ENCODE measurements around the gene RPL27A. TPM values are rescaled to one million over a fixed set of nuclear protein-coding genes. Genes with fewer than 3 reads are reported as not detected.

Gene RPL27A
- total and polyA plus RNA-seq, 2 donors (not counting 1 experiment from before 2014, with no cell fraction given), result 1,035 to 1,114 TPM

DNA sequence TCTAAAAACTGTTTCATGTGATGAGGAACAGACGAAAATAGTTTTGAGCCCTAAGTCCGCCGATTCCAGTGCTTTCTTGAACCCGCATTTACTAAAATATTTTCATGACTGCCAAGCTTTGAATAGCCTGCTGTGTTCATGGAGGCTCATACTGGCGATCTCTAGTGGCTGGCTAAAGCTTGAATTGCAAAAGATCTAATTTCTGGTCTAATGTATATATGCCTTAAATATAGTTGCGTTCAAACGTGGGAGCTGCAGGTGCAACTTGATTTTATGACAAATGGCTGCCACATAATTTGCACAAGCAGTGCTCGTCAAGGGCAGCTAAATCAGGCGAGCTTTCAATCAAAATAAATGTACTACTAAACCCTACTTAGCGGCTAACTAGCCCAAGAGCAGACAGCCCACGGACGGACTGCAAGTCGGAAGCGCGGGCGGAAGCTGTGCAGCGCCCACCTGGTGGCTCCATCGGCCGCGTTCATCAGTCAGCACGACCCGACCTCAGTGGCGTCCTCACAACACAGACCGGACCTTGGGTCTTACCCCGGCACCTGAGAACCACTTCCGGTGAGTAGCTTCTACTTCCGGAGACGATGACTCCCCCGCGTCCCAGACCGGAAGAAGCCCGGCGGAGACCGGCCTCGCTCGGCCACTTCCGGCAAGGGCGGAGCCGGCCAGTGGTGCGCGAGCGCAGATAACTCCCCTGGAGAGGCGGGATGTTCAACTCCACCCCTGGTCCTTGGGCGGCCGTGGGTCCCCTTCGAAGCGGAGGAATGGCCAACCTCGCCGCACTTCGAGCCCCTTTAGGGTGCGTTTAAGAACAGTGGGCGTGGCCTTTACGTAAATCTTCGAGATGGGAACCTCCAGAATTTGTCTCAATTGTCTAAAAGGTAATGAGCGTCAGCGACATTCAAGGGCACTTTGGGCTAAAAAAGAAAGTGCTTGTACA lies 6.1 kb downstream of the RPL27A start:
- Histone ChIP-seq H3K27ac (ENCODE audit: insufficient read depth, low read length) (peak overlapping the region; percentile 70), H3K4me2 (ENCODE audit: extremely low read depth, insufficient read depth, low read length) (peak overlapping the region; percentile 89), H3K27me3 (ENCODE audit: control insufficient read depth, insufficient read depth, low read length) (no peaks in the 10 kb centered on the region), H4K20me1 (ENCODE audit: control insufficient read depth, extremely low read depth, insufficient read depth, low read length) (no peaks in the 10 kb centered on the region), H3K79me2 (ENCODE audit: control insufficient read depth, insufficient read depth, low read length) (peaks cover 25% of the 10 kb centered on the region), H3K4me3 (replicated peaks in 1 of 4; ENCODE audit: control extremely low read depth in 1 of 4, insufficient read depth in 1 of 4, low read depth in 3 of 4, low read length in 4 of 4) (peak overlapping the region; percentile 54 to 88 (median 68)), H2AFZ (ENCODE audit: low read length) (no peak overlapping the region), H3K9ac (ENCODE audit: insufficient read depth, low read length) (peak overlapping the region; percentile 33), H3K36me3 (ENCODE audit: control insufficient read depth, insufficient read depth, low read length) (peaks cover 30% of the 10 kb centered on the region), H3K9me3 (ENCODE audit: control insufficient read depth, insufficient read depth, low read depth, low read length) (no peaks in the 10 kb centered on the region), H3K4me1 (ENCODE audit: control insufficient read depth, extremely low read depth, insufficient read depth, low read length) (peaks cover 18% of the 10 kb centered on the region)
- peak; percentile 96 for DNase-seq (ENCODE audit: low read depth in 2 of 2)
- no peak for TF ChIP-seq EZH2 (IDR thresholded peaks at IDR 0.05; ENCODE audit: low read length, missing control alignments)
- TF ChIP-seq, protein P1, sequence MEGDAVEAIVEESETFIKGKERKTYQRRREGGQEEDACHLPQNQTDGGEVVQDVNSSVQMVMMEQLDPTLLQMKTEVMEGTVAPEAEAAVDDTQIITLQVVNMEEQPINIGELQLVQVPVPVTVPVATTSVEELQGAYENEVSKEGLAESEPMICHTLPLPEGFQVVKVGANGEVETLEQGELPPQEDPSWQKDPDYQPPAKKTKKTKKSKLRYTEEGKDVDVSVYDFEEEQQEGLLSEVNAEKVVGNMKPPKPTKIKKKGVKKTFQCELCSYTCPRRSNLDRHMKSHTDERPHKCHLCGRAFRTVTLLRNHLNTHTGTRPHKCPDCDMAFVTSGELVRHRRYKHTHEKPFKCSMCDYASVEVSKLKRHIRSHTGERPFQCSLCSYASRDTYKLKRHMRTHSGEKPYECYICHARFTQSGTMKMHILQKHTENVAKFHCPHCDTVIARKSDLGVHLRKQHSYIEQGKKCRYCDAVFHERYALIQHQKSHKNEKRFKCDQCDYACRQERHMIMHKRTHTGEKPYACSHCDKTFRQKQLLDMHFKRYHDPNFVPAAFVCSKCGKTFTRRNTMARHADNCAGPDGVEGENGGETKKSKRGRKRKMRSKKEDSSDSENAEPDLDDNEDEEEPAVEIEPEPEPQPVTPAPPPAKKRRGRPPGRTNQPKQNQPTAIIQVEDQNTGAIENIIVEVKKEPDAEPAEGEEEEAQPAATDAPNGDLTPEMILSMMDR (conservative IDR thresholded peaks at IDR 0.05 in 1 of 2, IDR thresholded peaks at IDR 0.05 in 1 of 2; ENCODE audit: low read depth in 1 of 2, low read length in 2 of 2), result peak in 1 of 2 donors; percentile 2

DNA sequence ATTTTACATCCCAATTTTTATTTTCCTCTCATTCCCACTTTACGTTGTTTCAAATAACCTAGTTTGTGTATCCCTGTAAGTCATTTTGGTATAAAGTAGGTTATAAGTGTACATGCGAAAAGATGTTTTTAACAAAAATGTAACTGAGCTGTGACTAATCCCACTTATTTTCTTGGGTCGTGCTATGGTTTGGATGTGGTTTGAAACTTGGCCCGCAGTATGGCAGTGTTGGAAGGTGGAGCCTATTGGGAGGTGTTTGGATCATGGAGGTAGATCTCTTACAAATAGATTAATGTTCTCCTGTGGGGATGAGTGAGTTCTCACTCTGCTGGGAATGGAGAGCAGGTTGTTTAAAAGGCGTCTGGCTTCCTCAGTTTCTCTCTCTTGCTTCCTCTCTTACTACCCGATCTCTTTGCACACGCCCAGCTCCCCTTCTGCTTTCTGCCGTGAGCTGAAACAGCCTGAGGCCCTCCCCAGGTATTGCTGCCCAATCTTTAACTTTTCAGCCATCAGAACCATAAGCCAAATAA lies 7.2 kb downstream of the RPL27A start:
- Histone ChIP-seq H3K36me3 (ENCODE audit: control insufficient read depth, insufficient read depth, low read length) (peaks cover 26% of the 10 kb centered on the region), H3K9me3 (ENCODE audit: control insufficient read depth, insufficient read depth, low read depth, low read length) (no peaks in the 10 kb centered on the region), H2AFZ (ENCODE audit: low read length) (no peak overlapping the region), H3K9ac (ENCODE audit: insufficient read depth, low read length) (no peak overlapping the region), H4K20me1 (ENCODE audit: control insufficient read depth, extremely low read depth, insufficient read depth, low read length) (no peaks in the 10 kb centered on the region), H3K27ac (ENCODE audit: insufficient read depth, low read length) (no peak overlapping the region), H3K4me2 (ENCODE audit: extremely low read depth, insufficient read depth, low read length) (peak overlapping the region; percentile 55), H3K79me2 (ENCODE audit: control insufficient read depth, insufficient read depth, low read length) (peaks cover 14% of the 10 kb centered on the region), H3K27me3 (ENCODE audit: control insufficient read depth, insufficient read depth, low read length) (no peaks in the 10 kb centered on the region), H3K4me1 (ENCODE audit: control insufficient read depth, extremely low read depth, insufficient read depth, low read length) (peaks cover 16% of the 10 kb centered on the region), H3K4me3 (replicated peaks in 1 of 4; ENCODE audit: control extremely low read depth in 1 of 4, insufficient read depth in 1 of 4, low read depth in 3 of 4, low read length in 4 of 4) (peak overlapping the region in 3 of 4 experiments; percentile 58 to 88 (median 78))
- DNase-seq (ENCODE audit: low read depth in 2 of 2), result peak in 1 of 2 donors; percentile 65
- TF ChIP-seq, protein P1 (conservative IDR thresholded peaks at IDR 0.05 in 1 of 2, IDR thresholded peaks at IDR 0.05 in 1 of 2; ENCODE audit: low read depth in 1 of 2, low read length in 2 of 2), result no peak
- TF ChIP-seq EZH2 (IDR thresholded peaks at IDR 0.05; ENCODE audit: low read length, missing control alignments), result no peak

Data from fibroblast of lung (primary cell).